ENCODE results near the gene VPS13A.

GRCh38 chr9:77438653-77439052 lies 261.3 kb downstream of the VPS13A start:
- TF ChIP-seq CTCF (IDR thresholded peaks at IDR 0.05) = no peak
- TF ChIP-seq MAX (CRISPR knock-in tag; IDR thresholded peaks at IDR 0.05) = no peak
- TF ChIP-seq ZNF396 (CRISPR knock-in tag; IDR thresholded peaks at IDR 0.05; ENCODE audit: borderline replicate concordance) = no peak
- no peak for TF ChIP-seq PRDM15 (CRISPR knock-in tag; IDR thresholded peaks at IDR 0.05)
- no peak for TF ChIP-seq CREB1 (CRISPR knock-in tag; IDR thresholded peaks at IDR 0.05)
- no peak for TF ChIP-seq ATF2 (CRISPR knock-in tag; IDR thresholded peaks at IDR 0.05; ENCODE audit: borderline replicate concordance, low read depth)
- TF ChIP-seq HMGA2 (CRISPR knock-in tag; IDR thresholded peaks at IDR 0.05) = no peak
- no peak for TF ChIP-seq E2F4 (CRISPR knock-in tag; IDR thresholded peaks at IDR 0.05; ENCODE audit: borderline replicate concordance, low read depth)
- TF ChIP-seq FOXP4 (CRISPR knock-in tag; IDR thresholded peaks at IDR 0.05) = no peak

Measured in WTC11 (cell line).